GF-D8 (cell line): Measurements from ENCODE around the gene MAGEE2.
"Not testable (repeated sequence)": the region's sequence is repeated elsewhere in the genome, so short reads cannot be mapped to it uniquely, and the experiment has no call there.

ENCODE experiments used
- DNase-seq: peaks from one replicate; lab custom pipeline; 2025; lab: John Stamatoyannopoulos, UW

MAGEE2 gene

GRCh38 chrX:75784680-75785491 lies at the start of gene MAGEE2:
TSS of gene MAGEE2 (minus strand) at chrX:75785254. CDS start at chrX:75785051, 203 bp downstream.
- DNase-seq, result no peak

- no peak for DNase-seq
Observed at GRCh38 chrX:75786290-75786689, 1.2 kb upstream of the MAGEE2 start.

- DNase-seq, result no peak
Observed at GRCh38 chrX:75781611-75782010, 3.4 kb downstream of the MAGEE2 start.

GRCh38 chrX:75768063-75768462 lies 17.0 kb downstream of the MAGEE2 start:
- DNase-seq, result not testable (repeated sequence)

- no peak for DNase-seq
Observed at GRCh38 chrX:75748431-75748830, 36.6 kb downstream of the MAGEE2 start.

- DNase-seq, result no peak
Observed at GRCh38 chrX:75746891-75747639, 38.0 kb downstream of the MAGEE2 start.
